Omental fat pad (tissue), 4 donors: ENCODE results near the gene DGKD. TPM values are rescaled to one million over a fixed set of nuclear protein-coding genes. Genes with fewer than 3 reads are reported as not detected.
"Not testable (repeated sequence)": the region's sequence is repeated elsewhere in the genome, so short reads cannot be mapped to it uniquely, and the experiment has no call there.

Source experiments
- ATAC-seq: fragments of 150-250 bp; one replicate; pipeline ENCODE4 v1.9.1; 2016; ENCODE audit warnings: mild to moderate bottlenecking, moderate library complexity; ENCODE audit not compliant: low FRiP score
- DNase-seq: peaks from one replicate; pipeline ENCODE4 v3.0.0-alpha.2; 2019; ENCODE audit warnings: low spot score
- total RNA-seq, 4 donors: library from RNA; depleted of rRNA; stranded (reverse); fragments of >200 nt; gene quantifications; one replicate each; pipeline ENCODE4 v1.1.0, GENCODE V29; 2016
- TF ChIP-seq, protein P1 (sequence below), 3 donors: fragments of 450-650 bp; IDR thresholded peaks; one replicate each; pipeline ENCODE4 v1.5.1; 2016 to 2017; ENCODE audit warnings: antibody characterized with exemption in 3 of 3, mild to moderate bottlenecking in 3 of 3, moderate library complexity in 2 of 3

Gene DGKD
- total RNA-seq, 4 donors from 2014 or later = 15.3 to 37.5 (median 22.9) TPM

DNA sequence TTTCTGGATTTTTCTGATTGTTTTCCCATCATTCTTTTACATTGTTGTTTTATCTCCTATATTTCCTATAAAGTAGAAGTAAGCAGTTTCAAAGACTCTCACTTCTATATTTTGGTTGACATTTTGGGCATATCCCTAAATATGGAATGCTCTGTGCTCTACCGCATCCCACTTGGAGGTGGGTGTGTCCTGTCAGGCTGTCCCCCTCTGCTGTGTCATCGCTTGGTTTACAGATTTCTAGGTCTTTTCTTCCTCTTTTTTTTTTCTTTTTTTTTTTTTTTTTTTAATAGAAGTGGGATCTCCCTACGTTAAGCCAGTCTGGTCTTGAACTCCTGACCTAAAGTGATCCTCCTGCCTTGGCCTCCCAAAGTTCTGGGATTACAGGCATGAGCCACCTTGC lies 13.3 kb downstream of the DGKD start:
- DNase-seq = no peak
- no peak for ATAC-seq
- TF ChIP-seq, protein P1, sequence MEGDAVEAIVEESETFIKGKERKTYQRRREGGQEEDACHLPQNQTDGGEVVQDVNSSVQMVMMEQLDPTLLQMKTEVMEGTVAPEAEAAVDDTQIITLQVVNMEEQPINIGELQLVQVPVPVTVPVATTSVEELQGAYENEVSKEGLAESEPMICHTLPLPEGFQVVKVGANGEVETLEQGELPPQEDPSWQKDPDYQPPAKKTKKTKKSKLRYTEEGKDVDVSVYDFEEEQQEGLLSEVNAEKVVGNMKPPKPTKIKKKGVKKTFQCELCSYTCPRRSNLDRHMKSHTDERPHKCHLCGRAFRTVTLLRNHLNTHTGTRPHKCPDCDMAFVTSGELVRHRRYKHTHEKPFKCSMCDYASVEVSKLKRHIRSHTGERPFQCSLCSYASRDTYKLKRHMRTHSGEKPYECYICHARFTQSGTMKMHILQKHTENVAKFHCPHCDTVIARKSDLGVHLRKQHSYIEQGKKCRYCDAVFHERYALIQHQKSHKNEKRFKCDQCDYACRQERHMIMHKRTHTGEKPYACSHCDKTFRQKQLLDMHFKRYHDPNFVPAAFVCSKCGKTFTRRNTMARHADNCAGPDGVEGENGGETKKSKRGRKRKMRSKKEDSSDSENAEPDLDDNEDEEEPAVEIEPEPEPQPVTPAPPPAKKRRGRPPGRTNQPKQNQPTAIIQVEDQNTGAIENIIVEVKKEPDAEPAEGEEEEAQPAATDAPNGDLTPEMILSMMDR (IDR thresholded peaks at IDR 0.05) = no peak

DNA sequence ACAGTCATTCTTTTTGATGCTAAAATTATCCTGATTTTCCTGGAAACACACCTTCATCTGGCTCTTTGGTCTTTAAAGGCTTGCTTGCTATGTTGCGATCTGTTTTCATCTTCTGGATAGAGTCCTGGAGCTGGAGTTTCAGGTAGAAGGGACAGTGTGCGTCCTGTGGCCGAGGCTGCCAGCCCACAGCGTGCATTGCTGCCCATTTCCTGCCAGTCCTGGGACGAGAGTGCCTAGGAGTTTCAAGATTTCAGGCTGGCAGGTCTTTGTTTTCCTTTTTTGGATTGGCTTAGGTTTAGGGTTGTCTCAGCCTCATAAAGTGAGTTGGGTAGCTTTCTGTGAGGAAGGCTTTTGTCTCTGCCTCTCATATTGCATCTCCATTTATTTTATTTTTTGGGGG lies 14.5 kb downstream of the DGKD start:
- TF ChIP-seq, protein P1 (IDR thresholded peaks at IDR 0.05) = no peak
- no peak for ATAC-seq
- no peak for DNase-seq

DNA sequence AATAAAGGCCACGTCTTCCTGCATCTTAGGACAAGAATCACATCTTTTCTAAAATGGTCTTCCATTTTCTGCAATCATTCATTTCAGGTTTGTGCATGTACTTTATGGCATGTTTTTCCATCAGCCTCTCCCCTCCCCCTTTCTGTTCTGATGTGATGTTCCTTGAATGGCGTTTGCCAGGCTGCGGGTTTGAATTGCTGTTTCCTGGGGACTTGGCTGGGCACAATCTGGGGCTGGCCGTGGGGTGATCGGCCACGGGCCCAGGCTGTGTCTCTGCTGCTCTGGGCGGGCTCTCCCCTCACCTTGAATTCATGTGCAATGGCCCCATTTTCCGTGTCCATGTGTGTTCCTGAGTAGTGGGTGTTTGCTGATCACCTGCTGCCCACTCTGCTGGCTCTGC lies 15.2 kb downstream of the DGKD start:
- TF ChIP-seq, protein P1 (IDR thresholded peaks at IDR 0.05) = no peak
- ATAC-seq = no peak
- DNase-seq = no peak

DNA sequence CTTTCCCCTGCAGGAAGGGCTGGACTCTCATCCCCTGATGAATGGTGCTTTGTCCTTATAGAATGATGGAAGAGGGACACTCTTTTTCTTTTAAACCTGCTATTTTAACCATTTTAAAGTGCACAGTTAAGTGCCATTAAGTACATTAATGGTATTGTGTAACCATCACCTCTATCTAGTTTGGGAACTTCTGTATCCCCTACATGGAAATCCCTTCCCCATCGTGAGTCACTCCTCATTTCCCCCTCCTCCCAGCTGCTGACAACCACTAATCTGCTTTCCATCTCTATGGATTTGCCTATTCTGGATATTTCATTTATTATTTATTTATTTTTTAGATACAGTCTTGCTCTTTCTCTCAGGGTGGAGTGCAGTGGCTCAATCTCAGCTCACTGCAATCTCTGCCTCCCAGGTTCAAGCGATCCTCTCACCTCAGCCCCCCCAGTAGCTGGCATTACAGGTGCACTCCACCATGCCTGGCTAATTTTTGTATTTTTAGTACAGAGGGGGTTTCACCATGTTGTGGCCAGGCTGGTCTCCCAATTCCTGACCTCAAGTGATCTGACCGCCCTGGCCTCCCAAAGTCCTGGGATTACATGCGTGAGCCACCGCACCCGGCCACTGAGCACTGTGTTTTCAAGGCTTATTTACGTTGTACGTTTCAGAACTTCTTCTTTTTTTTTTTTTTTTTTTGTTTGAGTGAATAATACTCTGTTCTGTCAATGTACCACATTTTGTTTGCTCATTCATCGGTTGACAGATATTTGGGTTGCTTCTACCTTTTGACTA lies 15.8 kb downstream of the DGKD start:
- TF ChIP-seq, protein P1 (IDR thresholded peaks at IDR 0.05) = no peak
- no peak for DNase-seq
- ATAC-seq = no peak

DNA sequence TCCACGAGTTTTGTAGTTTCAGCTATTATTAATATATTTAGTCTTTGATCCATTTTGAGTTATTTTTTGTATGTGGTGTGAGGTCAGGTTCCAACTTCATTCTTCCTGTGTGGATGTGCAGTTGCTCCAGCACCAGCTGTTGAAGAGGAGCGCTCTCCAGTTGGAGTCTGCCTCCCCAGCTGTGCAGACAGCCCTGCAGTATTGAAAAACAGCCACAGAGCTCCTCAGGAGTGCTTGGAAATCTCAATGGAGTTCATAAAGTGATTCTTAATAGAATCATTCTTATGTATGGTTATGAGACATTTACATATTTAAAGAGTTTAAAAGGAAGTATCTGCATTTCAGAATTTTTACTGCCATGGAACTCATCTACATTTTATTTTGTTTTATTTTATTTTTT lies 17.3 kb downstream of the DGKD start:
- ATAC-seq (no peak), DNase-seq (no peak)
- TF ChIP-seq, protein P1 (IDR thresholded peaks at IDR 0.05) = no peak

DNA sequence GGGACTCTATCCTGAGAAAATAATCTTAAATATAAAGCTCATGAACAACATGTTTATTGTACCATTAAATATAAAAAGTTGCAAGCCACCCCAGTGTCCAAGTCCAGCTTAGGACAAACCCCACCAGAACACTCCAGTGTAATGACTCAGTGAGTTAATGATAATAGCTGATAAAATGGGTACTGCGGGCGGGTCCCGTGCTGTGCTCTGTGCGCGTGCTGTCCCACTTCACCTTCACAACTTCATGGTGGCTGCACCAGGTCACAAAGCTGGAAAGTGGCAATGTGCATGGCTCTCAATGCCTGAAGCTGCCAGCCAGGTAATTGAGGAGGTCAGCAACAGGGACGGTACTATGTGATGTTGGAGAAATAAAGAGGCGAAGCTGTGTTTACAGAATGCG lies 18.6 kb downstream of the DGKD start:
- DNase-seq (no peak), ATAC-seq (no peak)
- TF ChIP-seq, protein P1 (IDR thresholded peaks at IDR 0.05) = no peak

DNA sequence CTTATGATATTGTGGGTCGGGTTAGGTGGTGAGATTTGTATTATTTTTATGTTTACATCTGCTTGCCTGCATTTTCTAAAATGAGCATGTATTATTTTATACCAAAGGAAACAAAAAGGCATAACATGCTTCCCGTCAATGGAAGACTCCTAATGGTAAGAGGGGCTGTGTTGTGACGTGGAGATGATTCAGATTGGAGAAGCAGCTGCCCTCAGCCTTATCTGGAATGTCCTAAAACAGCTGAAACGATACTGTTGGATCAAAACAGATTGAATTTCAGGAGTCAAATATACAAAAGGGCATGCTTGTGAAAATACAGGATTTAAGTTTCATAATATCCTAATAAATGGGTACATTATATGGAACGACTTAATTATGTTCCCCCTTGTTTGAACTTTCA lies 19.0 kb downstream of the DGKD start:
- TF ChIP-seq, protein P1 (IDR thresholded peaks at IDR 0.05) = no peak
- DNase-seq (no peak), ATAC-seq (no peak)

DNA sequence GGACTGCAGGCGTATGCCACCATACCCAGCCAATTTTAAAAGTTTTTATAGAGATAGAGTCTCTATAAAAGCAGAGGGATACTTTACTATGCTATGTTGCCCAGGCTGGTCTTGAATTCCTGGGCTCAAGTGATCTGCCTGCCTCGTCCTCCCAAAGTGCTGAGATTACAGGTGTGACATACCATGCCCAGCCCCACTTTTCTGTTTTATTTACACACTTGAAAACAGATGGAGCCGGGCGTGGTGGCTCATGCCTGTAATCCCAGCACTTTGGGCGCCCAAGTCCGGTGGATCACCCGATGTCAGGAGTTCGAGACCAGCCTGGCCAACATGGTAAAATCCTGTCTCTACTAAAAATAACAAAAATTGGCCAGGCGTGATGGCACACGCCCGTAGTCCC lies 20.5 kb downstream of the DGKD start:
- not testable (repeated sequence) for DNase-seq, ATAC-seq
